HG03139 (cell line): Measurements from ENCODE around the gene PLA2G2A.
"Not testable (repeated sequence)": the region's sequence is repeated elsewhere in the genome, so short reads cannot be mapped to it uniquely, and the experiment has no call there.

ENCODE experiments used
- ATAC-seq: cut with Tn5 transposase; IDR thresholded peaks from one replicate; pipeline ENCODE4 v1.9.1; 2021; ENCODE audit not compliant: unreplicated experiment

Gene PLA2G2A

GRCh38 chr1:19934336-19934735, 45.1 kb downstream of the PLA2G2A start:
- no peak for ATAC-seq

- no peak for ATAC-seq
Measured at GRCh38 chr1:19932866-19933265, 46.6 kb downstream of the PLA2G2A start.

DNA sequence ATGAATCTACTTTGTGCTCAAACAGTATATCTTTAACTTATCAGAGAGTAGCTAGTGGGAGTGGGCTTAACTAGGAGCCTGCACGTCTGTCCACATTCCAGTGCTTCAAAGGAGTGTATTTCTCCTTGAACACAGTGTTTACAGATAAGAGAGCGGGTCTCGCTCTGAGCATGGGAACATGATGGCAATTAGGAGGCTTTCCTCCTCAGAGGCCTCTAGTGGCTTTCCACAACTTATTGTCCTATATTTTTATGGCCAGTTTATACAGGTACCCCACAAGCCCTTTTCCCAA, 52.3 kb downstream of the PLA2G2A start:
- ATAC-seq, result not testable (repeated sequence)

- ATAC-seq, result no peak
Measured at GRCh38 chr1:19926296-19927129, 52.9 kb downstream of the PLA2G2A start.
